NB4 (cell line): ENCODE results near the gene IFT122.

ENCODE experiments used
- DNase-seq: peaks from one replicate; pipeline ENCODE4 v3.0.0; 2010; ENCODE audit warnings: low read depth
- H3K4me3 ChIP-seq: one replicate; pipeline ENCODE4 v1.5.1; 2011; ENCODE audit warnings: mild to moderate bottlenecking, low read depth, low read length, moderate library complexity
- CTCF ChIP-seq: IDR thresholded peaks from one replicate; pipeline ENCODE4 v1.5.1; 2012; ENCODE audit warnings: low read depth, low read length
- MYC ChIP-seq: IDR thresholded peaks from 2 replicates; pipeline ENCODE4 v1.6.1; 2011; ENCODE audit warnings: low read depth, low read length
- POLR2A ChIP-seq: IDR thresholded peaks from 2 replicates; pipeline ENCODE4 v1.6.1; 2011; ENCODE audit warnings: mild to moderate bottlenecking; ENCODE audit not compliant: insufficient read length; ENCODE audit errors: extremely low read depth
- TF ChIP-seq, protein P1 (sequence below): IDR thresholded peaks from 2 replicates; pipeline ENCODE4 v1.6.1; 2011; ENCODE audit warnings: low read depth, low read length

IFT122 gene

GRCh38 chr3:129549805-129550204 is 109.8 kb downstream of the IFT122 start:
- DNase-seq, result no peak
- TF ChIP-seq MYC (no peak), POLR2A (no peak), CTCF (no peak)
- TF ChIP-seq, protein P1, sequence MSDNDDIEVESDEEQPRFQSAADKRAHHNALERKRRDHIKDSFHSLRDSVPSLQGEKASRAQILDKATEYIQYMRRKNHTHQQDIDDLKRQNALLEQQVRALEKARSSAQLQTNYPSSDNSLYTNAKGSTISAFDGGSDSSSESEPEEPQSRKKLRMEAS, result no peak
- no peak overlapping the region for H3K4me3 ChIP-seq

DNA sequence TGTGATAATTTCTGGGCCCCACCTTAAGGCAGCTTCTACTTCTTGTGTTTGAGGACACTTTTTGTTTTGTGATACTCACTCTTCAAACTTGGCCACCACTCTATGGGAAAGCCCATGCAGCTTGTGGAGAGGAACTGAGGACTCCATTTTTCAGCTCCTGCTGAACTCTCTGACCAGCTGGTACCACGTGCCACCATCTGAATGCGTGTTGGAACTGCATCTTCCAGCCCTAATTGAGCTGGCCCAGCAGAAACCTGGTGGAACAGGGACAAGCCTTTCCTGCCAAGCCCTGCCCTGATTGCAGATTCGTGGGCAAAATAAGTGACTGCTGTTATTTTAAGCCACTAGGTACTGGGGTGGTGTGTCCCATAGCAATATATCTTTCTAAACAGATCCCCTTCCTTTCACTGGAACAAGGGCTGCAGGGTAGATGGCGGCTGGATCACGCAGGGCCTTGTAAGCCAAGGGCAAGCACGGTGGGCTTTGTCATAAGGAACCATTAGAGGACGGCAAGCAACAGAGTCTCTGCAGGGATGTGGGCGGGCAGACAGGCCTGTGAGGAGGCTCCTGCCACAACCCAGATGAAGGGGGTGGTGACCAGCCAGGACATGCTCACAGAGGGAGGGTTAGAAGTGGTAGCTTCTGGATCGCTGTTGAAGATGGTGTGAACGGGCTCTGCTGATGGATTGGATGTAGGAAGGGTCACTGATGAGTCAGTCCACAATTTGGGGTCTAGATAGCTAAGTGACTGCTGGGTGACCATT is 112.4 kb downstream of the IFT122 start:
- no peak overlapping the region for H3K4me3 ChIP-seq
- DNase-seq, result no peak
- TF ChIP-seq POLR2A (no peak), CTCF (no peak), MYC (no peak)
- TF ChIP-seq, protein P1, result no peak

DNA sequence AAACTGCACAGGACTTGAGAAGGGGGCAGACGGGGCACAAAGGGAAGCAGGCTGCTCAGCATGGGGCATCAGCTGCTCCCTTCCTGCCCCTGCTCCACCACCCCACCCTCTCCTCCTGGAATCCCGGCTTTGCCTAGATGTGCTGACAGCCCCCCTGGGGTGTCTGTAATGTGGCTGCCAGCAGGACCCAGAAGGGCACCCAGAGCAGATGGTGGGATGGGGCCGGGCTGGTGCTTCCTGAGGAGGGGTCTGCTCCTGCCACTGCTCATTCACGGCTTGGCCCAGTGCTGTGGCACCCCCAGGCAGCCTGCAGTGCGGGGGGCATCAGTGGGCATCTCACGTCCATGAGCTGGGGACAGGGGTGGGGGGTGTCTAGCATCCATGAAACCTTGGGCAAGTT is 113.1 kb downstream of the IFT122 start:
- DNase-seq, result no peak
- no peak overlapping the region for H3K4me3 ChIP-seq
- no peak for TF ChIP-seq POLR2A

DNA sequence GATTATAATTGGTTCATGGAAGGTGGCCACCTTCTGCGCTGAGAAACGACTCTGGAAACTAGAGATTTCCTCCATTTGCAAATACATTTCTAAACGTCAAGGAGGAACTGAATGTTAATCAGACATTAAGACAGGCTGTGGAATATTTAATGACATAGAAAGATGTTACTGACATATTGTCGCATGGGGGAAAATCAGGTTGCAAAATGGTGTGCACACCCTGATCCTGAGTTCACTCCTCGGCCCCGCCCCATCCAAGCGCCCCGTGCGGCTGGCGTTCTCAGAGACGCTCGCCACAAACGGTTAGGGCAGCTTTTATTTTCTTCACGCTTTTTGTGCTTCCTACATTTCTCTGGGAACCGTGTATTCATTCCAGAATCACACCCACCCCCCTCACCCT is 113.7 kb downstream of the IFT122 start:
- TF ChIP-seq MYC (no peak), CTCF (no peak), POLR2A (no peak)
- TF ChIP-seq, protein P1, result no peak
- no peak overlapping the region for H3K4me3 ChIP-seq
- DNase-seq, result peak; percentile 46

GRCh38 chr3:129554356-129555152 is 114.5 kb downstream of the IFT122 start:
- DNase-seq, result peak; percentile 38
- H3K4me3 ChIP-seq, result no peak overlapping the region
- TF ChIP-seq MYC (no peak), POLR2A (no peak), CTCF (no peak)
- TF ChIP-seq, protein P1, result no peak

DNA sequence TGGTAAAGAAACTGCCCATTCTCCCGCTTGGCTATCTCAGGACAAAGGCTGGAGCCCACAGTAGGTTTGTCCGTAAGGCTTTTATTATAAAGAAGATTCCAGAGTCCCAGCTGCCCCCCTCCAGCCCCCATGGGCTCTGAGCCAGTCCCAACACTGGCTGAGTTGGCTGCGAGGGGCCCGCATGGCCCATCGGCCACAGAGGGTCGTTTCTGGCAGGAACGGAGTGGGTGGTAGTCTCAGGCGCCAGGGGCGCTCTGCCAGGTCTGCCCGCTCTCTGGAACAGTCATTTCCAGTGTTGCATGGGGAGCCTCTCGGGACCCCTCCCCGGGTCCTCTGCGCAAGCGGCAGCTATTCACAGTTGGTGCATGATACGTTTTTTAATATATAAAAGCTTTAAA is 115.1 kb downstream of the IFT122 start:
- DNase-seq, result no peak
- H3K4me3 ChIP-seq, result no peak overlapping the region
- TF ChIP-seq, protein P1, result no peak
- no peak for TF ChIP-seq MYC
